Measurements from ENCODE around the gene ARPC2. TPM values are rescaled to one million over a fixed set of nuclear protein-coding genes. Genes with fewer than 3 reads are reported as not detected.

The ARPC2 gene
- total RNA-seq, 1 donor from 2014 or later = 142 TPM

DNA sequence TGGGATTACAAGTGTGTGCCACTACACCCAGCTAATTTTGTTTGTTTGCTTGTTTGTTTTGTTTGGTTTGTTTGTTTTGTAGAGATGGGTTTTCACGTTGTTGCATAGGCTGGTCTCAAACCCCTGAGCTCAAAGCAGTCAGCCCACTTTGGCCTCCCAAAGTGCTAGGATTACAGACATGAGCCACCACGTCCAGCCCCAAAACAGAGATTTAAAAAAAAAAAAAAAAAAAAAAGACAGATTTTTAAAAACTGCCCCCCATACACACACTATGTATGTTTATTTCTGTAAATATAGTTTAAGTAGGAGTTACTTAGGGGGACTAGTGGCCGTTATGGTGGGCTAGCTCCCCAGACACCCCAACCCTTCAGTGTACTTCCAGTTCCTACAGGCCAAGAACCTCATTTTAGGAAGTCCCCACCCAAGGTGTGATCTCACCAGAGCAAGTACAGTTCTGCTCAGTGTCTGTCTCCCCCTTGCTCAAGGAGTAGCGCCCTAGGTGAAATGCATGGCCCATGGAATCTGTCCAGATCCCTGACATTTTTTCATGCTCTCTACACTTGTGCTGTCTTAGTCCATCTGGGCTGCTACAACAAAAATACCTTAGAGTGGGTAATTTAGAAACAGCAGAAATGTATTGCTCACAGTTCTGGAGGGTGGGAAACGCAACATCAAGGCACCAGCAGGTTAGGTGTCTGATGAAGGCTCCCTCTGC lies 76.9 kb downstream of the ARPC2 start:
- DNase-seq (ENCODE audit: missing footprints) = no peak
- intact Hi-C loops (cut with DNase I) = loop anchor here (5.0 kb wide), 2 partner anchors 73 to 173 kb away; no protein-coding TSS in a partner anchor
- no peak for ATAC-seq

DNA sequence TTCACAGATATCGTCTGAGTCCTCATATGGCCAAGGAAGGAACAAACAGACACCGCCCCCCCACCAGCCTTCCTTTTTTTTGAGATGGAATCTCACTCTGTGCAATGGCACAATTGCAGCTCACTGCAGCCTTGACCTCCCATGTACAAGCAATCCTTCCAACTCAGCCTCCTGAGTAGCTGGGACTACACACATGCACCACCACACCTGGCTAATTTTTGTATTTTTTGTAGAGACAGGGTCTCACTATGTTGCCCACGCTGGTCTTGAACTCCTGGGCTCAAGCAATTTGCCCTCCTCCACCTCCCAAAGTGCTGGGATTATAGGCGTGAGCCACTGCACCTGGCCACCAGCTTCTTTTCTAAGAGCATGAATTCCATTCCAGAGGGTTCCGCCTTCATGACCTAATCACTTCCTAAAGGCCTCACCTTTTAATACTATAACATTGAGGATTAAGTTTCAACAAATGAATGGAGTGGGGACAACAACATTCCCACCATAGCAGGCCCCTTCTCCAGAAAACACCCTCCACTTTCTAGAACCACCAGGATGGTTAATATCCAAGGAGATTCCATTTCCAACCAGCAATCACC lies 77.5 kb downstream of the ARPC2 start:
- intact Hi-C loops (cut with DNase I) = loop anchor here (5.0 kb wide), 2 partner anchors 73 to 173 kb away; no protein-coding TSS in a partner anchor
- ATAC-seq (no peak), DNase-seq (ENCODE audit: missing footprints) (no peak)

DNA sequence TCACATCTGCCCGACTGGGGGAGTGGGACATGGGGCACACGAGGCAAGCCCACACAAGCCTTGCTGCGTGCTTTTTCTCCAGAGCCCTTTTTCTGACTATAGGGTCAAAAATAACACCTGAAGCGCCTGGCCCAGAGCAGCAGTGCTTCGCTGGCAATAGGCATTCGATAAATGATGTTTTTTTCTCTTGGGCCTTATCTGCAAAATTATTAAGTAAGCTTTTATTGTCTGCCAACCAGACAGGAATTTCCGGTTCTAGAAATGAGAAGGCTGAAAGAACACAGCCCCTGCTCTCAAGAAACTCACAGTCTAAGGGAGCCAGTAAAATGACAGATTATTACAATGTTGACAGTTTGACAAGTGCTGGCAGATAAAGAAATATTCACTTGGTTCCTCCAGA lies 78.0 kb downstream of the ARPC2 start:
- intact Hi-C loops (cut with DNase I) = no loop called here
- ATAC-seq (no peak), DNase-seq (ENCODE audit: missing footprints) (no peak)

DNA sequence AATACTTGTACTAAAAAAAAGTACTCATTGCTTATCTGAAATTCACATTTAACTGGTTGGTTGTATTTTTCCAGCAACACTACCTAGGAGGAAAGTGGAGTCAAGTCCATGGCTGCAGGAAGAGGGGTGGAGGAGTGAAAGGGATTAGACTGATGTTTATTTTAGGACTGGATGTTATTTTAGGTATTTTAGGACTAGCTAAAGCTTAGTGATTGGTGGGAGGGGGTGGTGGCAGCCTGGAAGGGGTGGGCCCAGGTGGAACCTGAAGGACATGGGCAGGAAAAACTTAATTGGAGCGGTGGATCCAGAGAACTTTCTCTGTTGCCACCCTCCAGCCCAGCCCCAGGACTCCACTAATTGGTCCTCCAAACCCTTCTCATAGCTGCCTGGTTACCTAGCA lies 79.2 kb downstream of the ARPC2 start:
- intact Hi-C loops (cut with DNase I) = no loop called here
- no peak for ATAC-seq
- DNase-seq (ENCODE audit: missing footprints) = no peak

DNA sequence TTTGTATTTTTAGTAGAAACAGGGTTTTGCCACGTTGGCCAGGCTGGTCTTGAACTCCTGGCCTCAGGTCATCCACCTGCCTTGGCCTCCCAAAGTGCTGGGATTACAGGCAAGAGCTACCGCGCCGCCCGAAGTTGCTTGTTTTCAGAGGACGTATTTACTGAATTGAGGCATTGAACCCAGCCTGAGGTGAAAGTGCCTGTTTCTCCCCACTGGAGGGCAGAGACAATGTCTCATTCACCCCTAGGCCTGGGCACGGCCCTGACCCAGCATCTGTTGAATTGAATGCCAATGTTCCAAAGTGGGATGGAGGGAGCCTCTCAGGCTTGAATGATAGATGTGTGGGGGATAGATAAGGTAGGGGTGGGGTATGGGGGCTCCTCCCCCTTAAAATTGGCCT lies 79.9 kb downstream of the ARPC2 start:
- intact Hi-C loops (cut with DNase I) = no loop called here
- ATAC-seq (no peak), DNase-seq (ENCODE audit: missing footprints) (no peak)

DNA sequence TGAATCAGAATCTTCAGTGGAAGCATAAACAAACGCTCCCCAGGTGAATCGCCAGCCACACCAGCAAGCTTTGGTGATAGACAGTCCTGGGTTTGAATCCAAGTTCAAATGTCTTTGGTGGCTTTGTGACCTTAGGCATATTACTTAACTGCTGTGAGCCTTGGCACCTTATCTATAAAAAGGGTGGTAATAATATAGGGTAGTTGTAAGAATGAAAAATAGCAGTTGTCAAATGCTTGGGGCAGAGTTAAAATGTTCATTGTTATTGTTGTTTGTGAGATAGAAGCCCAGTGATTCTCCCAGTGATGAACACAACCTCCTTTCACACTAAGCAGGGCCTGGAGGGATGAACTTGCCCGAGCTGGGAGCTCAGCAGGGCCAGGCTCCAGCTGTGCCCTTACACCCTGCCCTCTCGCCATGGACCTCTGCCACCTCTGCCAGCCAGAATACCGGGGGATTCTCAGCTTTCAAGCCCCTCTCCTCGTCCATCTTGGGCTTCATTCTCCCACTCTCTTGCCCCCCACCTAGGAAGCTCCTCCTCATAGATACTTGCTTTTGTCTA lies 81.4 kb downstream of the ARPC2 start:
- ATAC-seq = no peak
- no peak for DNase-seq (ENCODE audit: missing footprints)
- intact Hi-C loops (cut with DNase I) = no loop called here

DNA sequence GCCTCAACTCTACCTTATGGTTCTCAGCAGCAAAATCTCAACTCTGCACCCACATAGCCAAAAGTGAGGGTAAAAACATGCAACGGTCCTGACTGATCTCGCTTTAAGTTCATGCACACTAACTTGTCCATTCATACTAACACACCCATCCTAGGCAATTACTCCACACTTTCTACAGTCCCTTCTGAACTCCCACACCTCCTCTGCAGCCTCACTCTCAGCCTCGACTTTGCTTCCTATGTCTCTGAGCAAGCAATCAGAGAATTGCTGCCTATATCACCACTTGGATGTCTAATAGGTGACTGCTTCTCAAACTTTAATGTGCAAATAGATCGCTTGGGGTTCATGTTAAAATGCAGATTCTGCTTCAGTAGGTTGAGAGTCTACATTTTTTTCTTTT lies 83.2 kb downstream of the ARPC2 start:
- intact Hi-C loops (cut with DNase I) = no loop called here
- no peak for ATAC-seq
- no peak for DNase-seq (ENCODE audit: missing footprints)

DNA sequence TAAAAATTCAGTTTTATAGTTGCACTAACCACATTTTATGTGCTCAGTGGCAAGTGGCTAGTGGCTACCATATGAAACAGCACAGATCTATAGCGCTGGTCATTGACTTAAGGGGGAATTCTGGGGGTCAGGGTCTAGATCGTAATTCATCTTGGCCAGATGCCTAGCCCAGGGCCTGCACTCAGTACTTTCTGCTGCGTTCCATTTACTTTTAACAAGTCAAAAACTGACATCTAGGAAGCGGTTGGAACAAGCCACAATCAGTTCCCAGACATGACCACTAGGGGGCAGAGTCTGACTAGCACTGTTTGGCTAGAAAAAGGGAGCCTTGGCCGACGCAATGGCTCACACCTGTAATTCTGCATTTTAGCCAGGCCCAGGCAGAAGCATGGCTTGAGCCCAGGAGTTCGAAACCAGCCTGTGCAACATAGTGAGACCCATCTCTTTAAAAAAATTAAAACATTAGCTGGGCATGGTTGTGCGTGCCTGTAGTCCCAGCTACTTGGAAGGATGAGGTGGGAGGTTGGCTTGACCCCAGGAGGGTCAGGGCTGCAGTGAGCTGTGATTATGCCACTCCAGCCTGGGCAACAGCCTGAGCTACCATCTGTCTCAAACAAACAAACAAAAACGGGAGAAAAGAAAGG lies 84.3 kb downstream of the ARPC2 start:
- DNase-seq (ENCODE audit: missing footprints) (peak; percentile 84), ATAC-seq (peak; percentile 65)
- intact Hi-C loops (cut with DNase I) = loop anchor here (1.0 kb wide), 1 partner anchor 55 kb away; the partner anchor contains the start of gene CATIP

Small RNAs within 50 kb of the gene (microRNA-seq; reads per million reads assigned to microRNA genes)
- gene MIR6513 = 2.9 reads per million

Other genes with a start within 250 kb of the ARPC2 start
- gene TNS1, start 214.2 kb upstream of the ARPC2 start, total RNA-seq = 705 TPM
- gene RUFY4, start 147.9 kb upstream of the ARPC2 start, total RNA-seq = not detected
- gene CXCR2, start 91.2 kb upstream of the ARPC2 start, total RNA-seq = 1.5 TPM
- gene CXCR1, start 50.2 kb upstream of the ARPC2 start, total RNA-seq = 1.1 TPM
- 2.0 TPM for gene GPBAR1, start 43.8 kb downstream of the ARPC2 start, total RNA-seq
- gene AAMP, start 52.9 kb downstream of the ARPC2 start, total RNA-seq = 50.6 TPM
- gene PNKD, start 53.3 kb downstream of the ARPC2 start, total RNA-seq = 67.0 TPM
- 138 TPM for gene TMBIM1, start 75.3 kb downstream of the ARPC2 start, total RNA-seq
- not detected for gene CATIP, start 139.7 kb downstream of the ARPC2 start, total RNA-seq
- 5.4 TPM for gene SLC11A1, start 165.1 kb downstream of the ARPC2 start, total RNA-seq
- gene CTDSP1, start 182.7 kb downstream of the ARPC2 start, total RNA-seq = 101 TPM
- gene VIL1, start 201.9 kb downstream of the ARPC2 start, total RNA-seq = not detected